Measurements from ENCODE around the gene ROR1. TPM values are rescaled to one million over a fixed set of nuclear protein-coding genes. Genes with fewer than 3 reads are reported as not detected.

ROR1 gene
- total RNA-seq, 1 experiment from 2014 or later, result 19.0 TPM

GRCh38 chr1:63774617-63775417 is 1.0 kb downstream of the ROR1 start:
- ChIA-PET POLR2A (ENCODE audit: unreplicated experiment) (interaction anchor here (0.6 kb wide), 1 partner anchor 73 kb away, joined by 3 read pairs; no protein-coding TSS in a partner anchor), CTCF (interaction anchor here (0.7 to 1.0 kb wide), 2 partner anchors 16 to 362 kb away, joined by 3 read pairs; no protein-coding TSS in a partner anchor)
- TF ChIP-seq CTCF (conservative IDR thresholded peaks at IDR 0.05) (no peak), EZH2 (IDR thresholded peaks at IDR 0.05; ENCODE audit: low read depth) (no peak)
- no peaks in the 10 kb centered on the region for H4K20me1 ChIP-seq (ENCODE audit: insufficient read depth)
- H3F3A ChIP-seq (ENCODE audit: insufficient read depth, low read depth), result peaks cover 32% of the 10 kb centered on the region; the same call in 1 of the 2 replicates
- no peaks in the 10 kb centered on the region for H3K9me3 ChIP-seq (ENCODE audit: insufficient read depth, low read depth)
- peak overlapping the region; percentile 90 for H3K4me2 ChIP-seq
- H3K4me3 ChIP-seq, result peak overlapping the region; percentile 93
- peaks cover 57% of the 10 kb centered on the region for H3K79me2 ChIP-seq (ENCODE audit: low read depth)
- H3K9me2 ChIP-seq (ENCODE audit: insufficient read depth), result no peaks in the 10 kb centered on the region
- peak in 1 of 2 experiments; percentile 43 for DNase-seq
- peaks cover 50% of the 10 kb centered on the region for H3K4me1 ChIP-seq (replicated peaks; ENCODE audit: insufficient read depth)
- H3K27me3 ChIP-seq (ENCODE audit: insufficient read depth, low read depth), result no peaks in the 10 kb centered on the region
- H3K27ac ChIP-seq, result peak overlapping the region; percentile 24; the same call in 1 of the 2 replicates
- intact Hi-C loops (cut with micrococcal nuclease; ENCODE audit: unreplicated experiment), result loop anchor here (1.0 to 10.0 kb wide), 5 partner anchors 71 to 468 kb away; no protein-coding TSS in a partner anchor
- H2AFZ ChIP-seq, result peak overlapping the region; percentile 84
- BruUV-seq (replicated peaks), result no TSS peak
- 0 out of 2 replicates have a peak, but pooled peaks cover 3% of the 10 kb centered on the region for H3K36me3 ChIP-seq (ENCODE audit: low read depth)

GRCh38 chr1:63775418-63776127 is 1.8 kb downstream of the ROR1 start:
- TF ChIP-seq CTCF (conservative IDR thresholded peaks at IDR 0.05) (no peak), EZH2 (IDR thresholded peaks at IDR 0.05; ENCODE audit: low read depth) (no peak)
- CTCF ChIA-PET, result interaction anchor here (0.7 kb wide), 1 partner anchor 362 kb away, joined by 3 read pairs; no protein-coding TSS in a partner anchor
- 0 out of 2 replicates have a peak, but pooled peaks cover 3% of the 10 kb centered on the region for H3K36me3 ChIP-seq (ENCODE audit: low read depth)
- no peaks in the 10 kb centered on the region for H3K9me2 ChIP-seq (ENCODE audit: insufficient read depth)
- peak overlapping the region; percentile 25 for H3K27ac ChIP-seq
- no peaks in the 10 kb centered on the region for H3K9me3 ChIP-seq (ENCODE audit: insufficient read depth, low read depth)
- POLR2A ChIA-PET (ENCODE audit: unreplicated experiment), result interaction anchor here (0.6 kb wide), 2 partner anchors 72 to 145 kb away, joined by 3 read pairs; no protein-coding TSS in a partner anchor
- intact Hi-C loops (cut with micrococcal nuclease; ENCODE audit: unreplicated experiment), result loop anchor here (1.0 to 10.0 kb wide), 4 partner anchors 71 to 467 kb away; no protein-coding TSS in a partner anchor
- H3F3A ChIP-seq (ENCODE audit: insufficient read depth, low read depth), result peaks cover 32% of the 10 kb centered on the region; the same call in 1 of the 2 replicates
- peak overlapping the region; percentile 84 for H2AFZ ChIP-seq
- no peaks in the 10 kb centered on the region for H4K20me1 ChIP-seq (ENCODE audit: insufficient read depth)
- peak; percentile 20 to 47 for DNase-seq
- peak overlapping the region; percentile 90 for H3K4me2 ChIP-seq
- peaks cover 50% of the 10 kb centered on the region for H3K4me1 ChIP-seq (replicated peaks; ENCODE audit: insufficient read depth)
- H3K27me3 ChIP-seq (ENCODE audit: insufficient read depth, low read depth), result no peaks in the 10 kb centered on the region
- peak overlapping the region; percentile 93 for H3K4me3 ChIP-seq
- BruUV-seq (replicated peaks), result TSS peak; percentile 26
- H3K79me2 ChIP-seq (ENCODE audit: low read depth), result peaks cover 64% of the 10 kb centered on the region

- Histone ChIP-seq H3K27me3 (ENCODE audit: insufficient read depth, low read depth) (no peaks in the 10 kb centered on the region), H3K4me2 (peak overlapping the region; percentile 90), H3K9me3 (ENCODE audit: insufficient read depth, low read depth) (no peaks in the 10 kb centered on the region), H3K36me3 (ENCODE audit: low read depth) (0 out of 2 replicates have a peak, but pooled peaks cover 3% of the 10 kb centered on the region), H2AFZ (no peak overlapping the region), H3K4me1 (replicated peaks; ENCODE audit: insufficient read depth) (peaks cover 39% of the 10 kb centered on the region), H3K27ac (no peak overlapping the region), H3K4me3 (no peak overlapping the region), H3F3A (ENCODE audit: insufficient read depth, low read depth) (peaks cover 22% of the 10 kb centered on the region; the same call in 1 of the 2 replicates), H3K79me2 (ENCODE audit: low read depth) (peaks cover 82% of the 10 kb centered on the region), H3K9me2 (ENCODE audit: insufficient read depth) (no peaks in the 10 kb centered on the region), H4K20me1 (ENCODE audit: insufficient read depth) (no peaks in the 10 kb centered on the region)
- CTCF ChIA-PET, result interaction anchor here (0.5 to 0.7 kb wide), 2 partner anchors 69 to 361 kb away, joined by 3 to 5 read pairs; no protein-coding TSS in a partner anchor
- intact Hi-C loops (cut with micrococcal nuclease; ENCODE audit: unreplicated experiment), result loop anchor here (10.0 kb wide), 2 partner anchors 98 to 388 kb away; no protein-coding TSS in a partner anchor
- TF ChIP-seq EZH2 (IDR thresholded peaks at IDR 0.05; ENCODE audit: low read depth) (no peak), CTCF (conservative IDR thresholded peaks at IDR 0.05) (no peak)
- no TSS peak for BruUV-seq (replicated peaks)
- DNase-seq, result no peak
- POLR2A ChIA-PET (ENCODE audit: unreplicated experiment), result interaction anchor here (0.6 kb wide), 2 partner anchors 143 to 703 kb away, joined by 3 to 18 read pairs; no protein-coding TSS in a partner anchor
Observed at GRCh38 chr1:63777286-63777685, 3.5 kb downstream of the ROR1 start.
